B cell (primary cell): ENCODE data around the gene ZNF681.

ENCODE experiments used
- CTCF ChIP-seq: fragments of 200-600 bp; IDR thresholded peaks from one replicate; pipeline ENCODE4 v1.8.0; 2022; ENCODE audit warnings: antibody characterized with exemption, mild to moderate bottlenecking
- EZH2 ChIP-seq: IDR thresholded peaks from 2 replicates; pipeline ENCODE4 v1.6.1; 2012; ENCODE audit warnings: borderline replicate concordance, low read depth, mild to moderate bottlenecking, moderate library complexity, low read length; ENCODE audit not compliant: insufficient read depth, poor library complexity, severe bottlenecking

- no peak for TF ChIP-seq CTCF
- no peak for TF ChIP-seq EZH2
Measured at GRCh38 chr19:23787106-23787505, 28.4 kb upstream of the ZNF681 start.
